H1 (cell line): ENCODE measurements around the gene STXBP2. TPM values are rescaled to one million over a fixed set of nuclear protein-coding genes. Genes with fewer than 3 reads are reported as not detected.

Source experiments
- BACH1 ChIP-seq: IDR thresholded peaks from 2 replicates; pipeline ENCODE4 v1.6.1; 2012; ENCODE audit warnings: low read length, improper control_type of control experiment
- JUND ChIP-seq: IDR thresholded peaks from 2 replicates; pipeline ENCODE4 v1.6.1; 2011; ENCODE audit warnings: mild to moderate bottlenecking, improper control_type of control experiment, low read length
- SP4 ChIP-seq: IDR thresholded peaks from 2 replicates; pipeline ENCODE4 v1.6.1; 2012; ENCODE audit warnings: low read length, inconsistent platforms
- TEAD4 ChIP-seq: IDR thresholded peaks from 2 replicates; pipeline ENCODE4 v1.6.1; 2012; ENCODE audit warnings: low read depth, low read length, inconsistent platforms, mixed read lengths
- polyA plus RNA-seq, 7 experiments: library from polyadenylated mRNA; depleted of rRNA in 3 of 7; stranded (reverse) in 5 of 7; unstranded in 2 of 7; fragments of >200 nt in 5 of 7; fragments of 200-250 nt in 2 of 7; gene quantifications; 1 replicate in 5 of 7; 2 replicates in 1 of 7; 4 replicates in 1 of 7; pipeline versions ENCODE4 v1.2.1 to v1.2.3, GENCODE V29; 2011 to 2013; ENCODE audit warnings: missing spikeins in 2 of 7, mixed read lengths in 2 of 7
- total RNA-seq: library from RNA; stranded (reverse); fragmentation: NEBNext Ultra II Directional; extraction: Animal tissue kit (Norgen Biotek cat#: 25700); gene quantifications from 2 replicates; pipeline ENCODE4 v1.2.1, GENCODE V29; 2021
- TF ChIP-seq, protein P1 (sequence below): IDR thresholded peaks from 2 replicates; pipeline ENCODE4 v1.6.1; 2011; ENCODE audit warnings: low read depth, mild to moderate bottlenecking, low read length; ENCODE audit not compliant: insufficient read depth
- TF ChIP-seq, protein P2 (sequence below): IDR thresholded peaks from 2 replicates; pipeline ENCODE4 v1.6.1; 2012; ENCODE audit warnings: inconsistent platforms
- TF ChIP-seq, protein P3 (sequence below): IDR thresholded peaks from 2 replicates; pipeline ENCODE4 v1.6.1; 2012; ENCODE audit warnings: low read length, inconsistent platforms

STXBP2 gene
- total and polyA plus RNA-seq, 2 of the 8 experiments (the other 6 are each of a cell fraction or from before 2014, with no cell fraction given) = 52.9 to 53.8 TPM

- TF ChIP-seq, protein P1, sequence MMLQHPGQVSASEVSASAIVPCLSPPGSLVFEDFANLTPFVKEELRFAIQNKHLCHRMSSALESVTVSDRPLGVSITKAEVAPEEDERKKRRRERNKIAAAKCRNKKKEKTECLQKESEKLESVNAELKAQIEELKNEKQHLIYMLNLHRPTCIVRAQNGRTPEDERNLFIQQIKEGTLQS = no peak
- no peak for TF ChIP-seq JUND
- TF ChIP-seq SP4 = no peak
- TF ChIP-seq, protein P2, sequence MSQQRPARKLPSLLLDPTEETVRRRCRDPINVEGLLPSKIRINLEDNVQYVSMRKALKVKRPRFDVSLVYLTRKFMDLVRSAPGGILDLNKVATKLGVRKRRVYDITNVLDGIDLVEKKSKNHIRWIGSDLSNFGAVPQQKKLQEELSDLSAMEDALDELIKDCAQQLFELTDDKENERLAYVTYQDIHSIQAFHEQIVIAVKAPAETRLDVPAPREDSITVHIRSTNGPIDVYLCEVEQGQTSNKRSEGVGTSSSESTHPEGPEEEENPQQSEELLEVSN = no peak
- TF ChIP-seq, protein P3, sequence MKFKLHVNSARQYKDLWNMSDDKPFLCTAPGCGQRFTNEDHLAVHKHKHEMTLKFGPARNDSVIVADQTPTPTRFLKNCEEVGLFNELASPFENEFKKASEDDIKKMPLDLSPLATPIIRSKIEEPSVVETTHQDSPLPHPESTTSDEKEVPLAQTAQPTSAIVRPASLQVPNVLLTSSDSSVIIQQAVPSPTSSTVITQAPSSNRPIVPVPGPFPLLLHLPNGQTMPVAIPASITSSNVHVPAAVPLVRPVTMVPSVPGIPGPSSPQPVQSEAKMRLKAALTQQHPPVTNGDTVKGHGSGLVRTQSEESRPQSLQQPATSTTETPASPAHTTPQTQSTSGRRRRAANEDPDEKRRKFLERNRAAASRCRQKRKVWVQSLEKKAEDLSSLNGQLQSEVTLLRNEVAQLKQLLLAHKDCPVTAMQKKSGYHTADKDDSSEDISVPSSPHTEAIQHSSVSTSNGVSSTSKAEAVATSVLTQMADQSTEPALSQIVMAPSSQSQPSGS = no peak
- no peak for TF ChIP-seq BACH1
- TF ChIP-seq TEAD4 = no peak
Observed at GRCh38 chr19:7636317-7636690, 606 bp upstream of the STXBP2 start (continued).
